Activated CD8-positive, alpha-beta memory T cell treated with anti-CD3 and anti-CD28 coated beads, Interleukin-2, amount 50 U/mL, for 4 hours (primary cell): ENCODE measurements around the gene PROKR1.

Source experiments
- DNase-seq: peaks from one replicate; pipeline ENCODE4 v3.0.0-alpha.2; 2020

The PROKR1 gene

DNA sequence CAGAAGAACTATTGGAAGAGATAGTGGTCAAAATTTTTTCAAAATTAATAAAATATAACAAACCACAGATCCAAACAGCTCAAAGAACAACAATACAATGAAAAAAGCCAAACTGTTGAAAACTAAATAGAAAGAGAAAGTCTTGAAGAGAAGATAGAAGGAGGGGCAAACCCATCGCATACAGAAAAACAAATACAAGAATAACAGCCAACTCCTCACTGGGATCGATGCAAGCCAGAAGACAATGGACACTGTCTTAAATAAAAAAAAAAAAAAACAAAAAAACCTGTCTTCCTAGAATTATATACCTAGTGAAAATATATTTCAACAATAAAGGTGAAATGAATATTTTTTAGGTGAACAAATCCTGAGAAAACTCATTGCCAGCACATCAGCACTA lies 57.2 kb downstream of the PROKR1 start:
- no peak for DNase-seq

DNA sequence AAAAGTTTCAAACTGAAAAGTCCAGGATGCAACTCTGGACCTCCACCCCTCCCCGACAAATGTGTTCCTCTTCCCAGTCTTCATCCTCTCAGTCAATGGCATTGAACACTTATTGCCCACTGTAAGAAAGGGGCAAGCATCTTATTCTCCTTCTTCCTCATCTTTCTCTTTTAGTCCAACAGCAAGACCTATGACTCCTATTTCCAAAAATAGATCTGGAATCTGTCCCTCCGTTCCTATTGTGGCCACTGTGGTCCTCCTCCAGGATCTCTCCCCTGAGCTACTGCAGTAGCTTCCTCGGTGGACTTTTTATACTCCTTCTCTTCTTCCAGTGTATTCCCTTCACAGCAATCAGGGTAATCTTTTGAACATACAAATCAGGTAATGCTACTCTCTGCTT lies 63.3 kb downstream of the PROKR1 start:
- no peak for DNase-seq
